ENCODE results near the gene EPHB2.

DNA sequence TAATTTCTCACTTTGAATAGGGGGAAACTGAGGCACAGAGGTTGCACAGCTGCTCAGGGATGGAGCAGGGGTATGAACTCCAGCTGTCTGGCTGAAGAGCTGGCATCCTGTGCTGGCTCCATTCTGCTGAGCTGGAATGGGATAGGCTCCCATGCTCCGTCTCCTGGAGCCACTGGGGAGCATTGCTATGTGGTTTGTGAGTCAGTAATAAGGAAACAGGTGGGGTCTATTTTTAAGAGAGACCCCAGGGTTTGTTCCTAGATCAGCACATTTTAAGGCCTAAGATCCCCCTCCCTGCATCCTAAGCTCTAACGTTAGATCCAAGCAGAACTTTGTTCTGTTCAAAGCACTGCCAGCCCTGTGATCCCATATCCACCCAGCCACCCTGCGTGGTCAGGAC is 189.8 kb downstream of the EPHB2 start:
- no peak for TF ChIP-seq TBP (IDR thresholded peaks at IDR 0.05; ENCODE audit: low read depth, low read length)
- TF ChIP-seq, protein P1, sequence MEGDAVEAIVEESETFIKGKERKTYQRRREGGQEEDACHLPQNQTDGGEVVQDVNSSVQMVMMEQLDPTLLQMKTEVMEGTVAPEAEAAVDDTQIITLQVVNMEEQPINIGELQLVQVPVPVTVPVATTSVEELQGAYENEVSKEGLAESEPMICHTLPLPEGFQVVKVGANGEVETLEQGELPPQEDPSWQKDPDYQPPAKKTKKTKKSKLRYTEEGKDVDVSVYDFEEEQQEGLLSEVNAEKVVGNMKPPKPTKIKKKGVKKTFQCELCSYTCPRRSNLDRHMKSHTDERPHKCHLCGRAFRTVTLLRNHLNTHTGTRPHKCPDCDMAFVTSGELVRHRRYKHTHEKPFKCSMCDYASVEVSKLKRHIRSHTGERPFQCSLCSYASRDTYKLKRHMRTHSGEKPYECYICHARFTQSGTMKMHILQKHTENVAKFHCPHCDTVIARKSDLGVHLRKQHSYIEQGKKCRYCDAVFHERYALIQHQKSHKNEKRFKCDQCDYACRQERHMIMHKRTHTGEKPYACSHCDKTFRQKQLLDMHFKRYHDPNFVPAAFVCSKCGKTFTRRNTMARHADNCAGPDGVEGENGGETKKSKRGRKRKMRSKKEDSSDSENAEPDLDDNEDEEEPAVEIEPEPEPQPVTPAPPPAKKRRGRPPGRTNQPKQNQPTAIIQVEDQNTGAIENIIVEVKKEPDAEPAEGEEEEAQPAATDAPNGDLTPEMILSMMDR (IDR thresholded peaks at IDR 0.05; ENCODE audit: control extremely low read depth in 1 of 3, insufficient read depth in 1 of 3, low read depth in 1 of 3, low read length in 3 of 3), result no peak
- no peak for TF ChIP-seq ZNF274 (IDR thresholded peaks at IDR 0.05; ENCODE audit: borderline replicate concordance, extremely low read depth, low read length)
- TF ChIP-seq RFX5 (IDR thresholded peaks at IDR 0.05; ENCODE audit: borderline replicate concordance, low read depth, low read length), result no peak
- no peak for TF ChIP-seq HDAC6 (IDR thresholded peaks at IDR 0.05; ENCODE audit: low read depth, low read length)
- TF ChIP-seq EZH2 (IDR thresholded peaks at IDR 0.05; ENCODE audit: low read depth, low read length, severe bottlenecking), result no peak
- no peak for TF ChIP-seq YY1 (IDR thresholded peaks at IDR 0.05; ENCODE audit: low read depth, low read length)
- no peak for TF ChIP-seq SIN3A (conservative IDR thresholded peaks at IDR 0.05 in 1 of 2, IDR thresholded peaks at IDR 0.05 in 1 of 2; ENCODE audit: low read depth in 1 of 2, low read length in 2 of 2)
